Endothelial cell of umbilical vein (primary cell): ENCODE results near the gene EXOC1. TPM values are rescaled to one million over a fixed set of nuclear protein-coding genes. Genes with fewer than 3 reads are reported as not detected.

Experiments used
- BruUV-seq: library from RNA; stranded (reverse); fragments of 400-500 nt; replicated peaks from 2 replicates; lab custom pipeline; 2021; lab: Mats Ljungman, UMichigan
- CTCF ChIA-PET: fragments of 300-600, 350-600 bp; sonication (Branson Sonifier 250); formaldehyde crosslinking; loops from one replicate; lab custom pipeline; 2021; ENCODE audit warnings: antibody characterized with exemption, inconsistent platforms; lab: Charles Lee
- POLR2A ChIA-PET: fragments of 300-600, 350-600 bp; sonication (Branson Sonifier 250); formaldehyde crosslinking; loops from one replicate; lab custom pipeline; 2021; ENCODE audit warnings: antibody characterized with exemption, inconsistent platforms; lab: Charles Lee
- DNase-seq: peaks from one replicate; pipeline ENCODE4 v3.0.0-alpha.2; 2011; ENCODE audit warnings: low read depth, low spot score
- FAIRE-seq: peaks from 2 replicates; lab custom pipeline; 2011; peaks lifted over from hg19 to GRCh38; lab: Jason Lieb, UNC
- H2AFZ ChIP-seq: 2 replicates; pipeline ENCODE4 v1.6.0; 2012; ENCODE audit warnings: low read depth, low read length, control low read depth, inconsistent platforms
- H3K27ac ChIP-seq: 2 replicates; pipeline ENCODE4 v1.5.1; 2011; ENCODE audit warnings: low read depth, mild to moderate bottlenecking, control low read depth, low read length, moderate library complexity; ENCODE audit not compliant: insufficient read depth
- H3K27me3 ChIP-seq, 2 experiments: 2 replicates each; pipeline versions ENCODE4 v1.6.0 to v1.6.1; 2011; ENCODE audit warnings: low read length in 2 of 2, mixed read lengths in 1 of 2; ENCODE audit not compliant: control insufficient read depth in 2 of 2, insufficient read depth in 2 of 2
- H3K36me3 ChIP-seq, 2 experiments: 2 replicates in 1 of 2; 3 replicates in 1 of 2; pipeline ENCODE4 v1.5.1; 2011; ENCODE audit warnings: low read length in 2 of 2, mild to moderate bottlenecking in 1 of 2, moderate library complexity in 1 of 2; ENCODE audit not compliant: control insufficient read depth in 2 of 2, insufficient read depth in 2 of 2; ENCODE audit errors: extremely low read depth in 1 of 2
- H3K4me1 ChIP-seq: 3 replicates; pipeline ENCODE4 v1.5.1; 2011; ENCODE audit warnings: mild to moderate bottlenecking, low read length; ENCODE audit not compliant: control insufficient read depth, insufficient read depth; ENCODE audit errors: extremely low read depth
- H3K4me2 ChIP-seq: 2 replicates; pipeline ENCODE4 v1.6.1; 2011; ENCODE audit warnings: low read length, control low read depth, mixed read lengths; ENCODE audit not compliant: insufficient read depth
- H3K4me3 ChIP-seq, 3 experiments: fragments of 200-600 bp in 1 of 3; sonication (generic), shearing (Covaris generic) in 1 of 3; replicated peaks in 1 of 3; 2 replicates each; pipeline ENCODE4 v1.5.1; 2011 to 2016; ENCODE audit warnings: control low read depth in 3 of 3, low read length in 3 of 3, mild to moderate bottlenecking in 2 of 3, inconsistent platforms in 1 of 3, low read depth in 1 of 3, moderate library complexity in 1 of 3; ENCODE audit not compliant: insufficient read depth in 1 of 3
- H3K79me2 ChIP-seq: 2 replicates; pipeline ENCODE4 v1.6.0; 2012; ENCODE audit warnings: low read length, inconsistent platforms; ENCODE audit not compliant: control insufficient read depth, insufficient read depth
- H3K9ac ChIP-seq: replicated peaks from 2 replicates; pipeline ENCODE3; 2011; ENCODE audit warnings: low read length, control low read depth; ENCODE audit not compliant: insufficient read depth; ENCODE audit errors: extremely low read depth
- H3K9me1 ChIP-seq: replicated peaks from 3 replicates; pipeline ENCODE4 v1.6.0; 2011; ENCODE audit warnings: mild to moderate bottlenecking, low read length; ENCODE audit not compliant: control insufficient read depth, insufficient read depth; ENCODE audit errors: extremely low read depth
- H3K9me3 ChIP-seq: replicated peaks from 2 replicates; pipeline ENCODE4 v1.5.1; 2012; ENCODE audit warnings: low read length, inconsistent platforms; ENCODE audit not compliant: control insufficient read depth, insufficient read depth
- H4K20me1 ChIP-seq: replicated peaks from 2 replicates; pipeline ENCODE3; 2011; ENCODE audit warnings: mild to moderate bottlenecking, low read length; ENCODE audit not compliant: control insufficient read depth, insufficient read depth; ENCODE audit errors: extremely low read depth
- FOS ChIP-seq: IDR thresholded peaks from 2 replicates; pipeline ENCODE4 v1.6.1; 2011; ENCODE audit warnings: mild to moderate bottlenecking, low read length, moderate library complexity, borderline replicate concordance; ENCODE audit not compliant: insufficient read depth
- GATA2 ChIP-seq: IDR thresholded peaks from 2 replicates; pipeline ENCODE4 v1.7.0; 2011; ENCODE audit warnings: low read depth, mild to moderate bottlenecking, moderate library complexity, mixed read lengths, low read length; ENCODE audit not compliant: insufficient read length, insufficient read depth
- JUN ChIP-seq: IDR thresholded peaks from 2 replicates; pipeline ENCODE4 v1.6.1; 2011; ENCODE audit warnings: borderline replicate concordance, low read depth; ENCODE audit not compliant: insufficient read length, insufficient read depth
- POLR2AphosphoS5 ChIP-seq: IDR thresholded peaks from 2 replicates; pipeline ENCODE4 v1.6.1; 2012; ENCODE audit warnings: low read depth, mild to moderate bottlenecking, control low read depth, low read length, moderate library complexity; ENCODE audit not compliant: insufficient read depth
- dilution Hi-C: fragments of 300-500 bp; cut with MboI; formaldehyde crosslinking; loops from one replicate; pipeline ENCODE4 v1.15.0; 2019; ENCODE audit warnings: low sequenced_read_pairs; ENCODE audit not compliant: extremely low pct_ligation_motif_present
- intact Hi-C: fragments of 100-400 bp; cut with micrococcal nuclease; formaldehyde crosslinking; loops from one replicate; pipeline ENCODE4 v1.10.0; 2022
- polyA plus RNA-seq, 4 experiments: library from polyadenylated mRNA; depleted of rRNA in 3 of 4; stranded (reverse) in 3 of 4; unstranded in 1 of 4; fragments of >200 nt; gene quantifications; 2 replicates each; pipeline versions ENCODE4 v1.2.1 to v1.2.3, GENCODE V29; 2011 to 2012; ENCODE audit warnings: missing spikeins in 1 of 4
- total RNA-seq: library from RNA; stranded (reverse); gene quantifications from 2 replicates; pipeline ENCODE4 v1.2.3, GENCODE V29; 2021

Gene EXOC1
- total and polyA plus RNA-seq, 2 donors (not counting 3 experiments of a cell fraction or from before 2014, with no cell fraction given) = 11.6 to 33.3 TPM

DNA sequence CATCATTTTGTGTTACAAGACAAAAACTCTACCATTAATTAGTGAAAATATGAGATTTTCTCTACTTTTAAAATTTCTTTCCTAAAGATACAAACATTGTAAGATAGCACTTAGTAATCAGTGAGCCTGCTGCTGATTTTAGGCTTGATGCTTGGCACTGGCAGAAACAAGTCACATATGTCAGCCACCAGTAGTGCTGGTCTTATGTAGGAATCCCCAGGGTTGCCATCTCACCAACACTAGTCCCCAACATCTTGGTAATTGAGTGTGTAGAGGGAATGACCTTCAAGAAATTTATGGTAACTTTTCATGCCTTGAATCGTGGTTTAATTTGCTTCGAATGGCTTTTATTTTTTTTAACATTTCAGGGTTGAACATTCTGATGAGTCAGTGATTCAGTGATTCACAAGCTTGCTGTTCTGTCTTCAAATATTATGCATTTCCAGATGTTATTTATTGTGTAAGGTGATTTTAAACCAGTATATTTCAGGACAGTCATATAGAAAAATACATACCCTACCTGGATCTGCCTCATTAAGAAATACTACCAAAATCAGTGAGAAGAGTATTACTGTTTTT lies 11.9 kb downstream of the EXOC1 start:
- H3K27me3 ChIP-seq = no peaks in the 10 kb centered on the region
- H3K4me1 ChIP-seq = peaks cover 21% of the 10 kb centered on the region
- DNase-seq (peak; percentile 42), FAIRE-seq (no peak)
- intact Hi-C loops = loop anchor here (5.0 to 10.0 kb wide), 2 partner anchors 98 to 891 kb away; no protein-coding TSS in a partner anchor
- H2AFZ ChIP-seq = peak overlapping the region; percentile 83
- peaks cover 0 to 12% of the 10 kb centered on the region in 2 experiments for H3K36me3 ChIP-seq
- CTCF ChIA-PET = interaction anchor here (1.4 to 4.4 kb wide), 11 partner anchors 11 to 894 kb away, joined by 3 to 24 read pairs (median 11); partner anchors contain the start of genes CEP135 and EXOC1
- dilution Hi-C loops = no loop called here
- H3K27ac ChIP-seq = peak overlapping the region; percentile 80
- H3K9me1 ChIP-seq = no peaks in the 10 kb centered on the region
- H4K20me1 ChIP-seq = no peaks in the 10 kb centered on the region
- TF ChIP-seq FOS (peak; percentile 51), GATA2 (no peak)
- H3K4me2 ChIP-seq = peak overlapping the region; percentile 90
- H3K9me3 ChIP-seq = no peaks in the 10 kb centered on the region
- BruUV-seq = no TSS peak
- peak overlapping the region; percentile 53 for H3K9ac ChIP-seq
- H3K4me3 ChIP-seq = no peak overlapping the region
- POLR2A ChIA-PET = interaction anchor here (1.9 kb wide), 1 partner anchor 11 kb away, joined by 6 read pairs; the partner anchor contains the start of gene EXOC1
- H3K79me2 ChIP-seq = no peaks in the 10 kb centered on the region

DNA sequence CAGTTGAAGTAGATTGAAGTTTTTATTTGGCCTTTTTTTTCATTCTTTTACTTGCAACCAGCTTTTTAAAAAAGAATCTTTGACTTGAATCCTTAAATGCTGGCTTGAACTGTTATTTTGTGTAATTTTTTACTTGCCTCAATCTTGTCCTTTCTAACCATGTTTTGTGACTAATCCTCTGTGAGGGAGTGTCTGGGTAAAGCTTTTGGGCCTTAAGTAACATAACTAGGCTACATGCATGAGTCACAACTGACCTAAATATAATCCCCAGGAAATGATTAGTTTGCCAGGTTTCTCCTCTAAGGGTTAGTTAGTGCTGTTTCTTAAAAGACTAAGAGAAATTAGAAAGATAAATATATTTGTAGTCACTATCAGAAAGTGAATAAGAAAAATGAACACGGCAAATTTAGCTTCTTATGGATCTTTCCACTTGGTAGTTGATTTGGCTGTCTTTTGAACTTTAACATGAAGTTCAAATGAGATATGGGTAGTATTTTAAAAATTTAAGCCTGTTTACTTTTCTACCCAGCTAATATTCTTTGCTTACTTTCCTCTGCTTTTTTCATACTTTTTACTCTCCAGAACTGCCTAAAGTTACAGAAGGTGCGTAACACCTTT lies 13.0 kb downstream of the EXOC1 start:
- no peaks in the 10 kb centered on the region for H3K79me2 ChIP-seq
- peaks cover 21% of the 10 kb centered on the region for H3K4me1 ChIP-seq
- ChIA-PET POLR2A (interaction anchor here (1.9 kb wide), 1 partner anchor 12 kb away, joined by 6 read pairs; the partner anchor contains the start of gene EXOC1), CTCF (interaction anchor here (0.7 to 4.4 kb wide), 31 partner anchors 8 to 970 kb away, joined by 3 to 24 read pairs (median 7); partner anchors contain the start of genes CEP135, CLOCK, EXOC1 and SRD5A3)
- no peaks in the 10 kb centered on the region for H4K20me1 ChIP-seq
- no peaks in the 10 kb centered on the region for H3K9me1 ChIP-seq
- TF ChIP-seq GATA2 = no peak
- peak; percentile 33 for TF ChIP-seq POLR2AphosphoS5
- peak; percentile 88 for TF ChIP-seq JUN
- peak; percentile 95 for TF ChIP-seq FOS
- H3K4me3 ChIP-seq = peak overlapping the region in 1 of 3 experiments; percentile 41
- H3K9me3 ChIP-seq = no peaks in the 10 kb centered on the region
- dilution Hi-C loops (no loop called here), intact Hi-C loops (loop anchor here (1.0 to 10.0 kb wide), 8 partner anchors 13 to 892 kb away; partner anchors contain the start of genes CEP135, EXOC1 and SRD5A3)
- no peaks in the 10 kb centered on the region for H3K27me3 ChIP-seq
- FAIRE-seq = peak; percentile 97
- BruUV-seq = TSS peak; percentile 74
- H2AFZ ChIP-seq = no peak overlapping the region
- H3K4me2 ChIP-seq = peak overlapping the region; percentile 90
- peak overlapping the region; percentile 80 for H3K27ac ChIP-seq
- DNase-seq = peak; percentile 88
- H3K9ac ChIP-seq = peak overlapping the region; percentile 55
- H3K36me3 ChIP-seq = peaks cover 3 to 9% of the 10 kb centered on the region in 2 experiments
